ENCODE measurements around the gene IGSF11. TPM values are rescaled to one million over a fixed set of nuclear protein-coding genes. Genes with fewer than 3 reads are reported as not detected.

Gene IGSF11
- total and polyA plus RNA-seq, 9 of the 15 experiments (the other 6 are each of a cell fraction or from before 2014, with no cell fraction given): 1.2 to 2.8 (median 1.7) TPM

DNA sequence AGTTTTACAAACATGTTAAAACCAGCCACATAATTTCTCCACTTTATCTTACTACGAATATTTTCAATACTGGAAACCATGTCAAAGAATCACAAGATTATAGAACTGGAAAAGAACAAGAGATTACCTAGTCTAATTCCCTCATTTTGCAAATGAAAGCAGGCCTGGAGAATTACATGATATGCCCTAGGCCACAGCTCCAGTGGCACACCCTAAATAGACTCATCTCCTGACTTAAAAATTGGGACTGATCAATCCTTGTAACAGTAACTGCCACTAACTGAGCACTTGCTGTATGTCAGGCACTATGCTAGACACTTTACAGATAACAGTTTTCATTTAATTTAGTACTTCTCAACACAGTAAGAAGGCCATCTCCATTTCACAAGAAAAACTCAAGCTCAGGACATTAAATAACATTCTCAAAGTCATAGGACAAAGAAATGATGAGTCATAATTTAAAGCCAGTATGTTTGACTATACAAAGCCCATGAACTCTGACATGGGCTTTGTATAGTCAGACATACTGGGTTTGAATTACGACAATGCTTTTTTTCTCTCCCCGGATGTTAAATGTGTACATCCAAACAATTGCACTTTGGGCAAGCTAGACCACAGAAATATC lies 9.4 kb downstream of the IGSF11 start (continued):
- peak; percentile 21; the same call in 1 of the 2 replicates for TF ChIP-seq C11orf30 (IDR thresholded peaks at IDR 0.05; ENCODE audit: low read depth)

- Histone ChIP-seq H3K9me3 (replicated peaks; ENCODE audit: control insufficient read depth, insufficient read depth, low read depth, low read length) (no peaks in the 10 kb centered on the region), H3K27ac (ENCODE audit: extremely low read depth, low read depth, low read length) (no peak overlapping the region), H3K4me1 (replicated peaks in 1 of 2; ENCODE audit: control insufficient read depth in 2 of 2, insufficient read depth in 2 of 2, low read length in 2 of 2) (no peaks in the 10 kb centered on the region), H3K4me2 (ENCODE audit: insufficient read depth, low read length) (no peak overlapping the region), H3K79me2 (ENCODE audit: control insufficient read depth, insufficient read depth, low read length) (no peaks in the 10 kb centered on the region), H3K9ac (ENCODE audit: insufficient read depth in 1 of 2, low read depth in 2 of 2, low read length in 2 of 2) (no peak overlapping the region), H3K4me3 (no peak overlapping the region), H4K20me1 (replicated peaks; ENCODE audit: control insufficient read depth, insufficient read depth, low read length) (no peaks in the 10 kb centered on the region), H2AFZ (ENCODE audit: low read depth, low read length) (no peak overlapping the region), H3K9me1 (ENCODE audit: control insufficient read depth, insufficient read depth, low read length) (no peaks in the 10 kb centered on the region), H3K36me3 (ENCODE audit: control insufficient read depth, insufficient read depth, low read length) (no peaks in the 10 kb centered on the region), H3K27me3 (ENCODE audit: control insufficient read depth in 2 of 2, insufficient read depth in 2 of 2, low read length in 2 of 2) (no peaks in the 10 kb centered on the region)
- ChIA-PET POLR2A (no interaction called here), CTCF (ENCODE audit: low intra/inter-chr PET ratio) (no interaction called here)
- FAIRE-seq (no peak), ATAC-seq (no peak), DNase-seq (ENCODE audit: extremely low read depth in 1 of 4, low spot score in 3 of 4) (no peak)
- 3% methylated on average over 4 of the region's 4 CpGs for WGBS (ENCODE audit: insufficient coverage, low coverage, missing lambda C conversion rate)
- TF ChIP-seq TAF7 (tag; IDR thresholded peaks at IDR 0.05): no peak
- TF ChIP-seq, protein P1, sequence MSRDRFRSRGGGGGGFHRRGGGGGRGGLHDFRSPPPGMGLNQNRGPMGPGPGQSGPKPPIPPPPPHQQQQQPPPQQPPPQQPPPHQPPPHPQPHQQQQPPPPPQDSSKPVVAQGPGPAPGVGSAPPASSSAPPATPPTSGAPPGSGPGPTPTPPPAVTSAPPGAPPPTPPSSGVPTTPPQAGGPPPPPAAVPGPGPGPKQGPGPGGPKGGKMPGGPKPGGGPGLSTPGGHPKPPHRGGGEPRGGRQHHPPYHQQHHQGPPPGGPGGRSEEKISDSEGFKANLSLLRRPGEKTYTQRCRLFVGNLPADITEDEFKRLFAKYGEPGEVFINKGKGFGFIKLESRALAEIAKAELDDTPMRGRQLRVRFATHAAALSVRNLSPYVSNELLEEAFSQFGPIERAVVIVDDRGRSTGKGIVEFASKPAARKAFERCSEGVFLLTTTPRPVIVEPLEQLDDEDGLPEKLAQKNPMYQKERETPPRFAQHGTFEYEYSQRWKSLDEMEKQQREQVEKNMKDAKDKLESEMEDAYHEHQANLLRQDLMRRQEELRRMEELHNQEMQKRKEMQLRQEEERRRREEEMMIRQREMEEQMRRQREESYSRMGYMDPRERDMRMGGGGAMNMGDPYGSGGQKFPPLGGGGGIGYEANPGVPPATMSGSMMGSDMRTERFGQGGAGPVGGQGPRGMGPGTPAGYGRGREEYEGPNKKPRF (IDR thresholded peaks at IDR 0.05; ENCODE audit: low read depth, low read length): no peak
- TF ChIP-seq ZNF699 (CRISPR knock-in tag; IDR thresholded peaks at IDR 0.05; ENCODE audit: insufficient replicate concordance): no peak
- no peak for TF ChIP-seq ZNF79 (CRISPR knock-in tag; IDR thresholded peaks at IDR 0.05; ENCODE audit: low read depth)
- TF ChIP-seq ZSCAN29 (IDR thresholded peaks at IDR 0.05): no peak
- no peak for TF ChIP-seq NFIX (CRISPR knock-in tag; IDR thresholded peaks at IDR 0.05; ENCODE audit: low read depth)
- TF ChIP-seq ILK (tag; IDR thresholded peaks at IDR 0.05; ENCODE audit: borderline replicate concordance, low read depth): no peak
- TF ChIP-seq HIVEP1 (CRISPR knock-in tag; IDR thresholded peaks at IDR 0.05): no peak
- no peak for TF ChIP-seq RUNX1 (IDR thresholded peaks at IDR 0.05; ENCODE audit: low read depth)
- TF ChIP-seq PTRF (tag; IDR thresholded peaks at IDR 0.05): no peak
- no peak for TF ChIP-seq POLR2AphosphoS5 (IDR thresholded peaks at IDR 0.05; ENCODE audit: control insufficient read depth, insufficient read depth, low read depth, low read length)
- no peak for TF ChIP-seq GABPB2 (CRISPR knock-in tag; conservative IDR thresholded peaks at IDR 0.05)
- BruUV-seq (replicated peaks): no TSS peak
- intact Hi-C loops (cut with micrococcal nuclease) (no loop called here), in situ Hi-C loops (cut with MboI) (no loop called here)
Observed at GRCh38 chr3:119019767-119020518, 14.7 kb downstream of the IGSF11 start.
